HG03469 (cell line): Measurements from ENCODE around the gene PYROXD2.
"Not testable (repeated sequence)": the region's sequence is repeated elsewhere in the genome, so short reads cannot be mapped to it uniquely, and the experiment has no call there.

ENCODE experiments used
- ATAC-seq: cut with Tn5 transposase; IDR thresholded peaks from one replicate; pipeline ENCODE4 v1.9.1; 2021; ENCODE audit warnings: mild to moderate bottlenecking, moderate library complexity, moderate number of reproducible peaks; ENCODE audit not compliant: unreplicated experiment

The PYROXD2 gene

GRCh38 chr10:98396096-98397063 is 18.6 kb downstream of the PYROXD2 start:
- no peak for ATAC-seq

- no peak for ATAC-seq
Observed at GRCh38 chr10:98394851-98395440, 20.0 kb downstream of the PYROXD2 start.

- ATAC-seq, result no peak
Observed at GRCh38 chr10:98391578-98391991, 23.4 kb downstream of the PYROXD2 start.

GRCh38 chr10:98391065-98391464 is 23.9 kb downstream of the PYROXD2 start:
- ATAC-seq, result no peak

GRCh38 chr10:98390406-98390805 is 24.6 kb downstream of the PYROXD2 start:
- ATAC-seq, result no peak

- no peak for ATAC-seq
Observed at GRCh38 chr10:98389398-98389797, 25.6 kb downstream of the PYROXD2 start.

GRCh38 chr10:98388101-98388655 is 26.8 kb downstream of the PYROXD2 start:
- ATAC-seq, result no peak

GRCh38 chr10:98384531-98385133 is 30.4 kb downstream of the PYROXD2 start:
- no peak for ATAC-seq

- no peak for ATAC-seq
Observed at GRCh38 chr10:98383869-98384268, 31.1 kb downstream of the PYROXD2 start.

GRCh38 chr10:98383134-98383667 is 31.8 kb downstream of the PYROXD2 start:
- ATAC-seq, result not testable (repeated sequence)

GRCh38 chr10:98382691-98383101 is 32.3 kb downstream of the PYROXD2 start:
- ATAC-seq, result no peak

GRCh38 chr10:98380493-98381339 is 34.3 kb downstream of the PYROXD2 start:
- ATAC-seq, result no peak

GRCh38 chr10:98378722-98379121 is 36.3 kb downstream of the PYROXD2 start:
- ATAC-seq, result no peak

- ATAC-seq, result no peak
Observed at GRCh38 chr10:98377536-98377935, 37.4 kb downstream of the PYROXD2 start.

GRCh38 chr10:98377001-98377400 is 38.0 kb downstream of the PYROXD2 start:
- no peak for ATAC-seq

GRCh38 chr10:98376485-98376884 is 38.5 kb downstream of the PYROXD2 start:
- ATAC-seq, result no peak

- no peak for ATAC-seq
Observed at GRCh38 chr10:98374217-98374985, 40.6 kb downstream of the PYROXD2 start.

- ATAC-seq, result no peak
Observed at GRCh38 chr10:98373260-98374040, 41.5 kb downstream of the PYROXD2 start.
